ENCODE results near the gene PI4KA.
"Not testable (repeated sequence)": the region's sequence is repeated elsewhere in the genome, so short reads cannot be mapped to it uniquely, and the experiment has no call there.

Gene PI4KA

DNA sequence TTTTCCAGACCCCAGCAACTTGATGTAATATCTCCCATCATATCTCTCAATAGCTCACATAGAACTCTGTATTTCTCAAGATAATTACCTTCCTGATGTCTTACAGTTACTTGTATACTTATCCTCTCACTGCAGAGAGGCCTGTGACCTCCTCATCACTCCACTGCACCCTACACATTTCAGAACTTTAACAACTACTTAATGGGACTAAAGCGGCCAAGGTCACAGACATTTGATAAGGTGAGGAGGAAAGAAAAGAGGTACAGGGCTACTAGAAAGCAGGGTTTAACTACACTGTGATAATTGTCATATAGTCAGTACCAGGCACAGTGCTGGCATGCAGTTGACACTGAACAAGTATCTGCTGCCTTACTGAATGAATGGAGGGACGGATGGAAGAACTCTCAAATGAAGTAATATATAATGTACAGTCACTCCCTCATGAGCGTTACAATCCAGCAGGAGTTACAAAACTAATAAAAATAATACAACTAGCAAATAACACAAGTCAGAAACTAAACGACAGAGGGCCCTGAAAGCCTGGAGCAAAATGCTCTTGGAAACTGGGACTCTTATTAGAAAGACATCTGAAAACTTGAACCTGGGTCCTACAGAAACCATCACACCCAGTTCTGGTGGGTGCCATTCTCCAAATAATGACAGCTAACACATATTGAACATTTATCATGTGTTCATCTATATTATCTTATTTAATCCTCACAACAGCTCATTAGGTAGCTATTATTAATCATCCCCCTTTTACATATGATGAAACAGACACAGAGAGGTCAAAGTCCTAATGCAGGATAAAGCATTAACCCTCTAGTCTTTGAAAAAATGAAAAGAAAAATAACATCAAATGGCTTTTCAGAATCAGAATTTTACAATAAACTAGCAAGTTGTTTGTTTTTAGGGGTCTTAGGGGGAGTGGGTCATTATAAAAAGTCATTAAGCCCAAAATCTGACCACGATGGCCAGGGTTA is 14.3 kb downstream of the PI4KA start:
- no peak for DNase-seq

DNA sequence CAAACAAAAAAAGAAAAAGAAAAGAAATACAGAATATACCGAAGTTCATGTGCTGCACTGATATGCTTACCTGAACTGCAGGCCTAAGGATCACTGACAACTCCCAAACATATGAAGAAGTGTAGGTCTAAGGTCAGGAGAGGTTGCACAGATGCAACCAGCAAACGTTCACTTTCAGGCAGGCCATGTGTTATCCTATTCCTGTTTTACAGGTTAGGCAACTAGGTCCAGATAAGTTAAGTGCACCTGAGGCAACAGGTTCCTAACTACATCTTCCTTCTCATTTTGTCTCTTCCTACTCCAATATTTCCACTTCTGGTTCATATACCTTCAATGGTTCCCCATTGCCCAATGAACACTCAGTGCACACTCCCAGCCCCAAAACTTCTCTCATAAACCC is 15.1 kb downstream of the PI4KA start:
- no peak for DNase-seq

DNA sequence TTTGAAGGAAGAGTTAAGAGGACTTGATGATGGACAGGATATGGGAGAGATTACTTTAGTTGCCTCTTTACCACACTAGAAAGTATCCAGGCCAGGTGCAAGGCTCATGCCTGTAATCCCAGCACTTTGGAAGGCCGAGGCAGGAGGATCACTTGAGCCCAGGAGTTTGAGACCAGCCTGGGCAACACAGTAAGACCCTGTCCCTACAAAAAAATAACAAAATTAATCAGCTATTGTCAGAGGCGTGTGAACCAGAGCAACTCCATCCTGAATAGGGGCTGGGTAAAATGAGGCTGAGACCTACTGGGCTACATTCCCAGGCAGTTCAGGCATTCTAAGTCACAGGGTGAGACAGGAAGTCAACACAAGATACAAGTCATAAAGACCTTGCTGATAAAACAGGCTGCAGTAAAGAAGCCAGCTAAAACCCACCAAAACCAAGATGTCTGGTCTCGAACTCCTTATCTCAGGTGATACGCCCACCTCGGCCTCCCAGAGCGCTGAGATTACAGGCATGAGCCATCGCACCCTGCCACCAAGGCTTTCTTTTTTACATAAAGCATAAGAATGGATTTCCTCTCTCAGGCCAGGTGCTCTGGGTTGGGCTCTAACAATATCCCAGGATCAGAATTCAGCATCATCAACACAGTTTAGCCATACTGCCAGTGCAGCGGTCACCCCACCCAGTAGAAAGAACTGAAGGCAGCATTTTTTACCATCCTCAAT is 17.8 kb downstream of the PI4KA start:
- no peak for DNase-seq

DNA sequence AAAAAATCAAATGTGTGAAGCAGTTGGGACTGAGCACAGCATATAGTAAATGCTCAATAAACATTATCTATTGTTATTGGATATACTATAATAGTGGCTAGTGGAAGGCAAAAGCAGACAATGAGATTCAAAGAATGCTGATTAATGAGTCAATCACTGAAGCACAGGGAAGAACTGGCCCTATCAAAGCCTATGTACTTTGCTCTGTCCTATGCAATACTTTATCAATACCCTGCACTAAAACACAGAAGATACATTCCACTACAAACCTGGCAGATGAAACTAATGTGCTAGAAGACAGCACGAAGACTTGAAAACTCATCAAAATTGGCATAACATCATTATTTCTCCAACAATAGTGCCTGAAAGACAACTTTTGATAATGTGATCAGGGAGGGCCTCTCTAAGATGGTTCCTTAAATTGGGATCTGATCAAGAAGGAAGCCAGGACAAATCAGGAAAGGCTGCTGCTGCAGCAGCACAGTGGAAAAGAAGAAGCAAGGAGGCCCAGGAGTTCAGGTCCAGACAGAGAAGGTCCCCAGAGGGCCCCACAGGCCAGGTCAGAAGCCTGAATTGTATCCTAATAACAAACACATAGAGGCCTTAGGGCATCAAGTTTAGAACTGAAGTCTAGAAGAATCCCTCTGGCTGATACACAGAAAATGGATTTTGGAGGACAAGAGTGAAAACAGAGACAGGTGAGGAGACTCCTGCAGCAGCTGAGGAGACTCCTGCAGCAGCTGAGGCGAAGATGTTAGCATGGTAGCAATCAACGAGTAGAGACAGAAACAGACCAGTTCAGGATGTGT is 18.6 kb downstream of the PI4KA start:
- DNase-seq, result no peak

DNA sequence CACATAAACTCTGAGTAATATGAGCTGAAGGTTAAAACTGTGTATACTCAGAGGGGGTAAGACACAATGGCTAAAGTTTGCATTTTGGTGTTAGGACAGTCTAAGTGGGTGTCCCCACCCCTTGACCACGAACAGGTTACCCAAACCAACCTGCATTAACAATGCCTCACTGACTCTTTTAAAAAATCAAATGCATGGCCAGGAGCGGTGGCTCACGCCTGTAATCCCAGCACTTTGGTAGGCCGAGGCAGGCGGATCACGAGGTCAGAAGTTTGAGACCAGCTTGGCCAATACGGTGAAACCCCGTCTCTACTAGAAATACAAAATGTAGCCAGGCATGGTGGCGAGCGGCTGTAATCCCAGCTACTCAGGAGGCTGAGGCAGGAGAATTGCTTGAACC is 19.3 kb downstream of the PI4KA start:
- not testable (repeated sequence) for DNase-seq

DNA sequence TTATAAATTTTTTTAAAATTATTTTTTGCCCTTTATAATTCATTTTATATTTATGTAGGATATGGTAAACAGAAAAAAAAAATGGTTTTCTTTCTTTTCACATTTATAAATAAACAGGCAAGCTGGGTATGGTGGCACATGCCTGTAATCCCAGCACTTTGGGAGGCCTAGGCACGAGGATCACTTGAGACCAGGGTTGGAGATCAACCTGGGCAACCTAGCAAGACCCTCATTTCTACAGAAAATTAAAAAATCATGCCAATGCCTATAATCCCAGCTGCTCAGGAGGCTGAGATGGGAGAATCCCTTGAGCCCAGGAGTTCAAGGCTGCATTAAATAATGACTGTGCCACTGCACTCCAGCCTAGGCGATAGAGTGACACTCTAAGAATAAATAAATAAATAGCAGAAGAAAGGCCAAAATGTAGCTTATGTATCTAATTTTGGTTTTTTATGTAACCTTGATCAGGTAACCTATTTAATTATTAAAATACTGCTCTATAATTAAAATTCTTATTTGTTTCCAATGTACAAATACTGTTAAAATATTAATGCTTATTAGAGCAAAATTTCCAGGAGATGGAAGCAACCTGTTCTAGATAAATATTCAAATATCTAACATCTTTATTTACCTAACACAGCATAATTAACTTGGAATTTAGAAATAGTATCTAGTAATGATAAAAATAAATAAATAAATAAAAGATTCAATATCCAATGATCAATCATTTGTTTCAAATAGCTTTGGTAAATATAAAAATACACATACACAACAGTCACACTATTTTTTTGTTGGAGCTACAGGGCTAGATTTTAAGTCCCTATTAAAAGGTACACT is 21.4 kb downstream of the PI4KA start:
- DNase-seq, result no peak

DNA sequence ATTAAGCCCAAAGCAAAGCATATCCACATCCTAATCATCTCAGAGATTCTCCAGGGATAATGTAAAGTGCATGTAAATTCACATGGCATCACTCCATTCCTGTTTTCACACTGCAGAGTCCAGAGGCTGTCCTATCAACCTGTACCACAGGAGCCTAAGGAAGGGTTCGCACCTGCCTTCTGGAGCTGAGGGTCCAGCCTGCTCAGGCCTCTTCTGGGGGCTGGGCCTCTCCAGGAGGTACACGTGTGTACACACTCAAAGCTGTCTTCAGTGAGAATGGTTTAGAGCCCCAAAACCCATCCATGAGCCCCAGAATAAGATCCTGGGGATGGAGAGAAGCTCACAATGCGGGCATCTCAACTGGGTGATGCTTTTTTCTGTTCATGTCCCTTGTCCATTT is 23.9 kb downstream of the PI4KA start:
- no peak for DNase-seq

DNA sequence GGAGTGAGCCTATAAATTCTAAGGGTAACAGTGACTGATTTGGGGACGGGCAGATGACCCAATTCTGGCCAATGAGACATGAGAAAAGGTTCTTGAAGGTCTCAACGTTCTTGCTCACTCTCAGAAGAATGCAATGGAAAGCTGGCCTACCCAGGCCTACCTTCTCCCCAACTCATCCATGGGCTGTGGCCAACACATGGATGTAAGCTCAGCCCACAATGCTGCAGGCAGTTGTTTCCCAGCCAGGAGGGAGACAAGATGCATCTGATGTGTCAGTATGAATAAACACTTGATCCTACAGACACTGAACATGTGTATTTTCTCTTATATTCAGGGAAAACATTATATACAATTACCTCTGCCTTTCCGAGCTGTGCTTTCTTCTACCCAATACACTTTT is 24.4 kb downstream of the PI4KA start:
- no peak for DNase-seq

DNA sequence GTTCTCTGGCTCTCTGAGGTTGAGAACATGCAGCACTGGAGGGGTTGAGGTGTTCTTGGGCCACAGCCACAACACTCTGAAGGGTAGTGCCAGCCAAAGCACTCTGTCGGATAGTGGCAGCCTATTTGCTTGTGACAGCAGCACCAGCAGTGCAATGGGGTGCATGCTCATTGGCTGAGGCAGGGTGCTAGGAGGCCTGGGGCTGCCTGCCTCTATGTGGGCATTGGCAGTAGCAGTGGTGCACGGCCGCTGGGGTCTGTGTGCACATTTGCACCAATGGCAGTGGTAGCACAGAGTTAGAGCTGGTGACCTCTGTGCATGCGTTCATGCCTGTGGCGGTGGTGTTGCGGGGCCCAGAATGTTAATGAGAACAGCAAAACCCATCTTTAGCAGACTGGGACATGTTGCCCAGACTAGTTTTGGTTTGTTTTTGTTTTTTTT is 25.4 kb downstream of the PI4KA start:
- DNase-seq, result no peak

DNA sequence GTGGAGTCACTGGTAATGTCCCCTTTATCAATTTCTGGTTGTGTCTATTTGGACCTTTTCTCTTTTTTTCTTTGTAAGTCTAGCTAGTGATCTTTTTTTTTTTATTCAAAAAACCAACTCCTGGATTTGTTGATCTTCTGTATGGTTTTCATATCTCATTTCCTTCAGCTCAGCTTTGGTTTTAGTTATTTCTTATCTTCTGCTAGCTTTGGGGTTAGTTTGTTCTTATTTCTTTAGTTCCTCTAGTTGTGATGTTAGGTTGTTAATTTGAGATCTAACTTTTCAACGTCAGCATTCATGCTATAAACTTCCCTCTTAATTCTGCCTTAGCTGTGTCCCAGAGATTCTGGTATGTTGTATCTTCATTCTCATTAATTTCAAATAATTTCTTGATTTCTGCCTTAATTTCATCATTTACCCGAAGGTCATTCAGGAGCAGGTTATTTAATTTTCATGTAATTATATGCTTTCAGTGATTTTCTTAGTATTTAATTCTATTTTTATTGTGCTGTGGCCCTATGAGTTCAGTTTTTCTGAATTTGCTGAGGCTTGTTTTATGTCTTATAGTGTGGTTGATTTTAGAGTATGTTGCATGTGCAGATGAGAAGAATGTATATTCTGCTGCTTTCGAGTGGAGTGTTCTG is 29.0 kb downstream of the PI4KA start:
- DNase-seq, result no peak

DNA sequence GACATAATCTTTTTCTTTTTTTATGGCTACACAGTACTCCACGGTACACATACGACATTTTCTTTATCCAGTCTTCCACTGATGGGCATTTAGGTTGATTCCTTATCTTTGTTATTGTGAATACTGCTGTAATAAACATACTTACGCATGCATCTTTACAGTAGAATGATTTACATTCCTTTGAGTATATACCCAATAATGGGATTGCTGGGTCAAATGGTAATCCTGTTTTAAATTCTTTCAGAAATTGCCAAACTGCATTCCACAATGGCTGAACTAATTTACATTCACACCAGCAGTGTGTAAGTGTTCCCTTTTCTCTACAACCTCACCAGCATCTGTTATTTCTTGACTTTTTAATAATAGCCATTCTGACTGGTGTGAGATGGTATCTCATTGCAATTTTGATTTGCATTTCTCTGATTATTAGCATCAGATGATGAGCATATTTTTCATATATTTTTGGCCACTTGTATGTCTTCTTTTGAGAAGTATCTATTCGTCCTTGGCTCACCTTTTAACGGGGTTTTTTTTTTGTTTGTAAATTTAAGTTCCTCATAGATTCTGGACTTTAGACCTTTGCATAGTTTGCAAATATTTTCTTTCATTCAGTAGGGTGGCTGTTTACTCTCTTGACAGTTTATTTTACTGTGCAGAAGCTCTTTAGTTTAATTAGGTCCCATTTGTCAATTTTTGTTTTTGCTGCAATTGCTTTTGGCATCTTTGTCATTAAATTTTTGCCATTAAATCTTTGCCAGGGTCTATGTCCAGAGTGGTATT is 32.0 kb downstream of the PI4KA start:
- DNase-seq, result not testable (repeated sequence)

DNA sequence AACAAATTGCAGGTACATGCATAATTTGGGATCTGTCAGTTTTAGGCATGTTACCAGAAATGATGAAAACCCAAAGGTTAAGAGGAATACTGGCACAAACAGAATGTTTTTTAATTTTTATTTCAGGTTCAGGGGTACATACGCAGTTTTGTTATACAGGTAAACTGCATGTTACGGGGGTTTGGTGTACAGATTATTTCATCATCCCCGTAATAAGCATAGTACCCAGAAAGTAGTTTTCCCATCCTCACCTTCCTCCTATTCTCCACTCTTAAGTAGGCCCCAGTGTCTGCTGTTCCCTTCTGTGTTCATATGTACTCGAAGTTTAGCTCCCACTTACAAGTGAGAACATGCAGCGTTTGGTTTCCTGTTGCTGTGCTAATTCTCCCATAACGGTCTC is 33.0 kb downstream of the PI4KA start:
- no peak for DNase-seq

DNA sequence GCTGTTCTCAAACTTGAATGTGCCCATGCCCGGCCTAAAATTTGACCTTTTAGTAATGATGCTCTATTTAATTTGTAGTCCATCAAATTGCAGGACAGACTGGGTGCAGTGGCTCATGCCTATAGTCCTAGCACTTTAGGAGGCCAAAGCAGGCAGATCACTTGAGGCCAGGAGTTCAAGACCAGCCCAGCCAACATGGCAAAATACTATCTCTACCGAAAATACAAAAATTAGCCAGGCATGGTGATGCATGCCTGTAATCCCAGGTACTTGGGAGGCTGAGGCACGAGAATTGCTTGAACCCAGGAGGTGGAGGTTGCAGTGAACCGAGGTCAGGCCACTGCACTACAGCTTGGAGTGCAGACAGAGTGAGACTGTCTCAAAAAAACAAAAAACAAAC is 33.4 kb downstream of the PI4KA start:
- DNase-seq, result not testable (repeated sequence)

DNA sequence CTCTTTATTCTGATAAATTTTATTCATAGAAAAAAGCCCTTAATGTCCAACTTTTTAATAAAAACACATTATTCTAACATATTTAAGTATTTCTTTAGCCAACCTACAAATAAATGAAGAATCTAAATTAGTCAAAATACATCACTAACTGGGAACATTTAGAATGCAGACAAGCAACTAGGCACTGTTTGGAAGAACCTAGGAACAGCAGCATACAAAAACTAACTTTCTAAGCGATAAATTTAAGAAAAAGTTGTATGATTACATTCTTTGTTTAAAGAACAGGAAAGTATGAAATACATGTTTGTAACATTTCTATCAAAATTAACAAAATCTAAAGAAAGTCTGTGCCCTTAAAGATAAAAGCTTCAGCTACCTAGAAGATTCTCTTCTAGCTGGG is 35.3 kb downstream of the PI4KA start:
- no peak for DNase-seq

DNA sequence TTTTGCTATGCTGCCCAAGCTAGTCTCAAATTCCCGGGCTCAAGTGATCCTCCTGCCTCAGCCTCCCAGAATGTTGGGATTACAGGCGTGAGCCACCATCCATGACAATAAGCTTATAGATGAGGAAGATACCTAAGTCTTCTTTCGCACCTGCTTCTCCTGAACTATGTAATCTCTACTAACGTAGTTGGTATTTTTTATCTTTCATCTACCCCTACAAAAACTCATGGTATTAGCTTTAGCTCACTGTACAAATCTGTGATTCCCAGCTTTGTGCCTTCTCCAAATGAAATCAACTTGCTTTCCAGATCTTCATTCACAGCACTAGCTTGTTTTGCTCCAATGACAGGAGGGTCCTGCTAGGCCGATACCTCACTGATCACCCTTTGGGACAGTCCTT is 36.4 kb downstream of the PI4KA start:
- no peak for DNase-seq

DNA sequence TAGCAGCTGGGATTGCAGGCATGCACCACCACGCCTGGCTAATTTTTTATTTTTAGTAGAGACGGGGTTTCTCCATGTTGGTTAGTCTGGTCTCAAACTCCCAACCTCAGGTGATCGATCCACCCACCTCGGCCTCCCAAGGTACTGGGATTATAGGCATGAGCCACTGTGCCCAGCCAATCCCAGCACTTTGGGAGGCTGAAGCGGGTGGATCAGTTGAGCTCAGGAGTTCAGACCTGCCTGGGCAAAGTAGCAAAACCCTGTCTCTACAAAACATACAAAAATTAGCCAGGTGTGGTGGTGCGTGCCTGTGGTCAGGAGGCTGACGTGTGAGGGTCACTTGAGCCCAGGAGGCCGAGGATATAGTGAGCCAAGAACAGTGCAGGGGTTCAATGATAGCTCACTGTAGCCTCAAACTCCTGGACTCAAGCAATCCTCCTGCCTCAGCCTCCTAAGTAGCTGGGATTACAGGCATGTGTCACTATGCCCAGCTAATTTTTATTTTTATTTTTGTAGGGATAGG is 36.8 kb downstream of the PI4KA start:
- DNase-seq, result not testable (repeated sequence)

DNA sequence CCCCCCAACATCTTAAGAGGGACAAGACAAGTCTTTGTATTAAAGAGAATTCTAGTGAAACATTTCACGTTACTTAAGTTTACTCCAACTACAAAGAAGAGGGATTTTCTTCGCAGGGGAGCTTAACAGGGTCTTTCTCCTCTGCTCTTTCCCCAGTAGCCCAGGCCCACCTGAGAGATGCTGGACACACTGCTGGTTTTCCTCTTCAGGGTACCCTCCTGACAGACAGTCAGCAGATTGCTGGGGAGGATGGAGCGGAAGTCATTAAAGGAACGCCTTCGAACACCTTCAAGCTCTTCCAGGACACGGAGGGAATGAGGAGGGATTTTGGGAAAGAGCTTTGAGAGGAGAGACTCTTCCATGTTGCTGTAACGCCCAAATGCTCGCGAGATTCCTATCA is 39.1 kb downstream of the PI4KA start:
- DNase-seq, result no peak

DNA sequence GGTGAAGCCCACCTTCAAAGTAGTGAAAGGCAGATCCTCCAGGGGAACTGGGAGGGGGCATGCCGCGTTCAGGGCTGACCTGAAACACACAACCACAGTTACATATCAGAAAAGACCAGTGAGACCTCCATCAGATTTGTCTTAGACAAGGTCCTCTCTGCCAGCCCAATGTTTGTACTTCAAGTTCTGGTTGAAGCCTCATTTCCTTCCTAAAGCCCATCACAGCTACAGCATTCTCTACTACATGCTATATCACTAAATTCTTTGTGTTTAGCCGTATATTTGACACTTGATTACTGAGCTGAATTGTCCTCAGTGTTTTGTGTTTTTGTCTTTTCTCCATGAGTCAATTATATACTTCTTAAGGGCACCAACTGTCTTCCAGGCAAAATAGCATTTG is 40.1 kb downstream of the PI4KA start:
- no peak for DNase-seq

DNA sequence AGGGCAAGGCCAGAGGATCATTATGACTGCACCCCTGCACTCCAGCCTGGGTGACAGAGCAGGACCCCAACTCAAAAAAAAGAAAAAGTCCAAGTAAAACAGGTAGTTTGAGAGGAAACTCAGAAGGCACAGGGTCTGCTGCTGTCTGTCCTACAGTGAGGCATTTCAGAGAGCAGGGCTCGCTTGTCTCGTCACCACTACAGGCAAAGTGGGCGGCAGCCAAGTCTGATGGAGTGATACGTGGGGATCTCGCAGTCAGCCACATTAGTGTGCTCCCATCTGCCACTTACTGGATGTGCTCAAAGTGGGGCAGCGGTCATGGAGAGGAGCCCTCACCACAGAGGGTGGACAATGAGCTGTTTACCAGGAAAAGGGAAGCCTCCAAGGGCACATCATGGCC is 42.1 kb downstream of the PI4KA start:
- DNase-seq, result no peak

DNA sequence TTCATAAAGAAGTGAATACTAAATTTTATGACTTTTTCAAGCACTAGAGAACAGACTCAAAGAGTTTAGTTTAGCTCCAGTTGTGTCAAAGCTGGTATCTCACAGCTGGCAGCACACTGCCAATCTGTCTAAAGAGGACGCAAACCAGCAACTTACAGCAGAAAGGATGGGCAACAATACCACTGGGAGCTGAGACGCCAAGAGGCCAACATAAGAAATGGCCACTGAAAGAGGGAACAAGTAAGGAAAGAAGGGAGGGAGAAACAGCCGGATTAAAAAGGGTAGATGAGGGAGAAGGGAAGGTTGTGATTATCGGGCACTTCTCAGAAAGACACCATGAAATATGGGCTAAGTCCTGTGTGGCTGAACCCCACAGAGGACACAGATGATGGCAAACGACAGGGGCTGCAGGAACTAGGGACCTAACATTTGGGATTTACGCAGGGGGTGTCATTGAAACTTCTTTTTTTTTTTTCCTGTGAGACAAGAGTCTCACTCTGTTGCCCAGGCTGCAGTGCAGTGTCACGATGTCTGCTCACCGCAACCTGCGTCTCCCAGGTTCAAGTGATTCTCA is 43.0 kb downstream of the PI4KA start:
- DNase-seq, result no peak

All from GF-D8 (cell line).